GM21737 (cell line): ENCODE data around the gene LMBR1.
"Not testable (repeated sequence)": the region's sequence is repeated elsewhere in the genome, so short reads cannot be mapped to it uniquely, and the experiment has no call there.

Experiments used
- ATAC-seq: cut with Tn5 transposase; IDR thresholded peaks from one replicate; pipeline ENCODE4 v1.9.1; 2021; ENCODE audit warnings: mild to moderate bottlenecking, moderate library complexity; ENCODE audit not compliant: unreplicated experiment

Gene LMBR1

GRCh38 chr7:156854654-156855053, 38.3 kb downstream of the LMBR1 start:
- ATAC-seq = no peak

GRCh38 chr7:156848979-156849378, 44.0 kb downstream of the LMBR1 start:
- ATAC-seq = no peak

- ATAC-seq = no peak
Observed at GRCh38 chr7:156845379-156846101, 47.4 kb downstream of the LMBR1 start.

- ATAC-seq = not testable (repeated sequence)
Observed at GRCh38 chr7:156843582-156843981, 49.4 kb downstream of the LMBR1 start.

GRCh38 chr7:156843157-156843556, 49.8 kb downstream of the LMBR1 start:
- ATAC-seq = no peak

GRCh38 chr7:156842740-156843140, 50.2 kb downstream of the LMBR1 start:
- no peak for ATAC-seq

- no peak for ATAC-seq
Observed at GRCh38 chr7:156842317-156842716, 50.7 kb downstream of the LMBR1 start.

GRCh38 chr7:156841497-156841896, 51.5 kb downstream of the LMBR1 start:
- ATAC-seq = no peak

GRCh38 chr7:156840134-156840533, 52.8 kb downstream of the LMBR1 start:
- no peak for ATAC-seq

GRCh38 chr7:156836443-156836842, 56.5 kb downstream of the LMBR1 start:
- no peak for ATAC-seq

- ATAC-seq = no peak
Observed at GRCh38 chr7:156834462-156834861, 58.5 kb downstream of the LMBR1 start.

- no peak for ATAC-seq
Observed at GRCh38 chr7:156833312-156833711, 59.7 kb downstream of the LMBR1 start.

GRCh38 chr7:156832195-156832877, 60.6 kb downstream of the LMBR1 start:
- ATAC-seq = no peak

GRCh38 chr7:156829669-156830336, 63.2 kb downstream of the LMBR1 start:
- no peak for ATAC-seq

GRCh38 chr7:156827587-156828203, 65.3 kb downstream of the LMBR1 start:
- no peak for ATAC-seq

GRCh38 chr7:156823435-156823834, 69.5 kb downstream of the LMBR1 start:
- ATAC-seq = no peak

- ATAC-seq = no peak
Observed at GRCh38 chr7:156820445-156821063, 72.4 kb downstream of the LMBR1 start.

- no peak for ATAC-seq
Observed at GRCh38 chr7:156819733-156820295, 73.2 kb downstream of the LMBR1 start.

- ATAC-seq = no peak
Observed at GRCh38 chr7:156818133-156818532, 74.8 kb downstream of the LMBR1 start.

GRCh38 chr7:156816943-156817572, 75.9 kb downstream of the LMBR1 start:
- no peak for ATAC-seq
